Thymus (tissue), 14 donors: ENCODE data around the gene ASAP2. TPM values are rescaled to one million over a fixed set of nuclear protein-coding genes. Genes with fewer than 3 reads are reported as not detected.

Experiments
- DNase-seq, 9 donors: peaks; one replicate each; pipeline ENCODE4 v3.0.0-alpha.2; 2013; ENCODE audit warnings: low spot score in 9 of 9, low read depth in 6 of 9, missing footprints in 1 of 9
- H3K27ac ChIP-seq, 2 donors: one replicate each; pipeline ENCODE4 v1.5.1; 2013; ENCODE audit warnings: control low read depth in 1 of 2, low read depth in 1 of 2, low read length in 1 of 2, mild to moderate bottlenecking in 1 of 2, moderate library complexity in 1 of 2
- H3K27me3 ChIP-seq, 2 donors: one replicate each; pipeline ENCODE4 v1.5.1; 2013; ENCODE audit warnings: low read length in 1 of 2; ENCODE audit not compliant: control insufficient read depth in 2 of 2, insufficient read depth in 1 of 2
- H3K36me3 ChIP-seq, 2 donors: one replicate each; pipeline ENCODE4 v1.5.1; 2013; ENCODE audit warnings: low read length in 1 of 2, mild to moderate bottlenecking in 1 of 2, moderate library complexity in 1 of 2; ENCODE audit not compliant: control insufficient read depth in 2 of 2, insufficient read depth in 2 of 2
- H3K4me1 ChIP-seq, 2 donors: one replicate each; pipeline ENCODE4 v1.5.1; 2013; ENCODE audit warnings: low read length in 2 of 2; ENCODE audit not compliant: control insufficient read depth in 2 of 2, insufficient read depth in 2 of 2
- H3K4me3 ChIP-seq, 2 donors: one replicate each; pipeline ENCODE4 v1.5.1; 2013; ENCODE audit warnings: low read length in 2 of 2, control low read depth in 1 of 2, mild to moderate bottlenecking in 1 of 2
- H3K9me3 ChIP-seq, 2 donors: one replicate each; pipeline ENCODE4 v1.5.1; 2013; ENCODE audit warnings: low read length in 1 of 2, mild to moderate bottlenecking in 1 of 2; ENCODE audit not compliant: control insufficient read depth in 2 of 2, insufficient read depth in 1 of 2
- whole genome bisulfite sequencing: extraction: QIAGEN DNeasy Blood & Tissue Kit; methylation state at CpG from one replicate; pipeline ENCODE4 v1.1.7; 2013; 5-methylcytosine and 5-hydroxymethylcytosine counted together
- long read RNA-seq, 10 donors: transcript quantifications; one replicate each; lab custom pipeline, GENCODE V29; 2026
- polyA plus RNA-seq: library from polyadenylated mRNA; stranded (reverse); fragments of 200-250 nt; gene quantifications from one replicate; pipeline ENCODE4 v1.2.3, GENCODE V29; 2013
- total RNA-seq: library from RNA; stranded (reverse); fragments of 120-200 nt; gene quantifications from one replicate; pipeline ENCODE4 v1.2.4, GENCODE V29; 2013
- donor health status: healthy.

Gene ASAP2
- total RNA-seq (3.3 TPM), polyA plus RNA-seq (6.7 TPM)
- long read RNA-seq, donor 1, result 0 reads
- long read RNA-seq, donor 2, partial matches to known transcripts, result 135 of 235 reads
- long read RNA-seq, donor 2, other reads (novel, unspliced or antisense), result 100 of 235 reads
- long read RNA-seq, donor 3, full-length matches to known transcripts, result 1 of 32 reads
- long read RNA-seq, donor 3, partial matches to known transcripts, result 31 of 32 reads
- long read RNA-seq, donor 3, other reads (novel, unspliced or antisense), result 0 of 32 reads
- long read RNA-seq, donor 4, partial matches to known transcripts, result 91 of 91 reads
- long read RNA-seq, donor 4, other reads (novel, unspliced or antisense), result 0 of 91 reads
- long read RNA-seq, donor 5, partial matches to known transcripts, result 157 of 178 reads
- long read RNA-seq, donor 5, other reads (novel, unspliced or antisense), result 21 of 178 reads
- long read RNA-seq, donor 6, partial matches to known transcripts, result 18 of 18 reads
- long read RNA-seq, donor 6, other reads (novel, unspliced or antisense), result 0 of 18 reads
- long read RNA-seq, donor 7, partial matches to known transcripts, result 83 of 97 reads
- long read RNA-seq, donor 7, other reads (novel, unspliced or antisense), result 14 of 97 reads
- long read RNA-seq, donor 8, result 0 reads
- long read RNA-seq, donor 9, full-length matches to known transcripts, result 1 of 62 reads
- long read RNA-seq, donor 9, partial matches to known transcripts, result 44 of 62 reads
- long read RNA-seq, donor 9, other reads (novel, unspliced or antisense), result 17 of 62 reads
- long read RNA-seq, donor 10, result 0 reads

DNA sequence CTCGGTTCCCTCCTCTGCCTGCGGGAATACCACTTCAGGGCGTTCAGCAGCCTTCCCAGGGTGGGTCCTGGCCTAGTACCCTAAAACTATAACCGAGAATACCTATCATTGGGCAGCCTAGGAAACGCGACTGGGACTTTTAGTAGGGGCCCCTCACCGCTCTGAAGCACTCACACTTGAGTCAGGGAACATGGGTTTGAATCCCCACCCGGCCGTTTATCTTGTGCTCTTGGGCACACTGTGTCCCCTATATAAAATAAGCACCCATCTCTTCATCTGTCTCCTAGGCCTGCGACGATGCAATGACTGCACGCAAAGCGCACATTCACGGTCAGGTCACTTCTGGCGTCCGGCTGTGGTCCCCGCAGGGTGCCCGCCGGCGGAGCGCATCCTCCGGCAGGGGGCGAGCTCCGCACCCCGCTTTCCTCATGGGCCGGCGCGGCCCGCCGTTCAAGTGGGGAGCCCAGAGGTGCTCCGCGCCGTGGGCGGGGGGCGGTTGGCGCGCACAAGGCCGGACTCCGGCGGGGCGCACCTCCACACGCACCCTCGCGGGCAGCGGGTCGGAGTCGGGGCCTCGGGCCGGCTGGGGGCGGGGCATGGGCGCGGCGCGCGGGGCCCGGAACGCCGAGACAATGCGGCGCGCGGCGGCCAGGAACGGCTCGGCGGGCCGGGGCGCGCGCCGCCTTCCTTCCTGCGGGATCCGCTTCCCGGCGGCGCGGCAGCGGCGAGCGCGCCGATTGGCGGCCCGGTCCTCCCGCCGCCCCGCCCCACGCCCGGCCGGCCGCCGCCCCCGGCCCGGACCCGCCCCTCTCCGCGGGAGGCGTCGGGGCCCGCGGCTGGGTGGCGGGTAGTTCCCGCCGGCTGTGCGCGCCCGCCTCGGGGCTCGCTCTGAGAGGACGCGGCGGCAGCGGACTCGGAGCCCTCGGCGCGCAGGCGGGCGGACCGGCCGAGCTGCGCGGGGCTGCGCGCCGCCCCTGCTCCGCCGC lies at the start of gene ASAP2:
TSS of gene ASAP2 (plus strand) at position 850 of the 986 bp plus-strand sequence. CDS start 293 bp downstream, outside the sequence.
- H3K27me3 ChIP-seq, result peaks cover 31 to 35% of the 10 kb centered on the region in 2 donors

DNA sequence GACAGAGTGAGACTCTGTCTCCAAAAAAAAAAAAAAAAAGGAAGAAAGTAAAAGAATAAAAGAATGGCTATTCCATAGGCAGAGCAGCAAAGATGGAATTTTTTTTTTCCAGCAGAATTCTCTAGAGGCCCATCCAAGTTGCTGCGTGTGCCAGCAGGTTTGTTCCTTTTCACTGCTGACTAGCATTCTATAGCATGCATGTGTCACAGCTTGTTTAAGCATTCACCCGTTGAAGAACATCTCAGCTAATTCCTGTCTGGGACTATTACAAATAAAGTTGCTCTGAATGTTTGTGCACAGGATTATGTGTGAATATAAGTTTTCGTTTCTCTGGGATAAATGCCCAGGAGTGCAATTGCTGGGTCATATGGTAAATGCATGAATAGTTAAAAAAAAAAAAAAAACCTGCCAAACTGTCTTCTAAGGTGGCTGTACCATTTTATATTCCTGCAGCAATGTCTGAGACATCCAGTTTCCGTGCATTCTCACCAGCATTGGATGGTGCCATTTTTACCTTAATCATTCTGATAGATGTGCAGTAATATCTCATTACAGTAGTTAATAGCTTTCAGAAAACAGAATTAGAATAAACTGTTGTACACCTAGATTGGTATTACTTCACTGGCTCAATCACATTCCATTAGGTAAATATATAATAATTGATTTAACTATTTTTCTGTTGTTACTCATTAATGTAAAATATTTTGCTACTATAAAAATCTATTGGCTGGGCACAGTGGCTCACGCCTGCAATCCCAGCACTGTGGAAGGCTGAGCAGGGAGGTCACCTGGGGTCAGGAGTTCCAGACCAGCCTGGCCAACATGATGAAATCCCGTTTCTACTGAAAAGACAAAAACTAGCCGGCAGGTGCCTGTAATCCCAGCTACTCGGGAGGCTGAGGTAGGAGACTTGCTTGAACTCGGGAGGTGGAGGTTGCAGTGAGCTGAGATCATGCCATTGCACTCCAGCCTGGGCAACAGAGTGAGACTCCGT lies 47.5 kb upstream of the ASAP2 start:
- Histone ChIP-seq H3K36me3 (no peaks in the 10 kb centered on the region), H3K27ac (no peak overlapping the region), H3K4me1 (no peaks in the 10 kb centered on the region), H3K4me3 (no peak overlapping the region), H3K27me3 (no peaks in the 10 kb centered on the region), H3K9me3 (peaks cover 0 to 2% of the 10 kb centered on the region in 2 donors)
- DNase-seq, result no peak
- WGBS, result 95% methylated on average over 10 of the region's 10 CpGs

More for the DNA sequence above, at the start of gene ASAP2:
- 2% methylated on average over 124 of the region's 128 CpGs for WGBS
- Histone ChIP-seq H3K36me3 (no peaks in the 10 kb centered on the region), H3K9me3 (no peaks in the 10 kb centered on the region), H3K4me1 (peaks cover 6 to 9% of the 10 kb centered on the region in 2 donors), H3K4me3 (peak within 1 kb of the TSS; percentile 30 to 72), H3K27ac (peak within 1 kb of the TSS in 1 of 2 donors; percentile 42)
- DNase-seq, result peak in 7 of 9 donors; percentile 12 to 58 (median 25)

DNA sequence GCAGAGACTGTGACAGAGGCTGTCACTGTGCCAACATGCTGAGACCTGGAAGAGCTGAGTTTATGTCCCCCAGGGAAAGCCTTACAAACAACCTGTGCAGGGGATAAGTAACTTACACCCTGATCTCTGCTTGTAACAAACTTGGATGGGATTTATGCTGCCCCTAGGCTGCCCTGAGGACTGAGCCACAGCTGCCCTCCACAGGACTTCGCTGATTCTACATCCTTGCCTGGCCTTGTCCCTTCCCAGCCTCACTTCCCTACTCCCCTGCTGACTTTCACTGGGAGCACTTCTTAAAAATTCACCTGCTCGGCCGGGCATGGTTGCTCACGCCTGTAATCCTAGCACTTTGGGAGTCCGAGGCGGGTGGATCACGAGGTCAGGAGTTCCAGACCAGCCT lies 45.9 kb upstream of the ASAP2 start:
- no peaks in the 10 kb centered on the region for H3K27me3 ChIP-seq
- no peaks in the 10 kb centered on the region for H3K36me3 ChIP-seq
- no peak overlapping the region for H3K27ac ChIP-seq
- H3K4me1 ChIP-seq, result peaks cover 0 to 4% of the 10 kb centered on the region in 2 donors
- no peak overlapping the region for H3K4me3 ChIP-seq
- peaks cover 0 to 2% of the 10 kb centered on the region in 2 donors for H3K9me3 ChIP-seq
- WGBS, result 87% methylated on average over 7 of the region's 7 CpGs
- no peak for DNase-seq

DNA sequence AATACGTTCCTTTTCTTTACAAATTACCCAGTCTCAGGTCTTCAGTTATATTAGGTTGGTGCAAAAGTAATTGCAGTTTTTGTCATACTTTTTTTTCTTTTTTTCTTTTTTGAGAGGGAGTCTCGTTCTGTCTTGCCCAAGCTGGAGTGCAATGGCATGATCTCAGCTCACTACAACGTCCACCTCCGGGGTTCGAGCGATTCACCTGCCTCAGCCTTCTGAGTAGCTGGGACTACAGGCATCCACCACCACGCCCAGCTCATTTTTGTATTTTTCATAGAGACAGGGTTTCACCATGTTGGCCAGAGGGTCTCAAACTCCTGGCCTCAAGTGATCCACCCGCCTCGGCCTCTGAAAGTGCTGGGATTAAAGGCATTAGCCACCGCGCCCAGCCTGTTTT lies 43.8 kb upstream of the ASAP2 start:
- DNase-seq, result no peak
- no peaks in the 10 kb centered on the region for H3K36me3 ChIP-seq
- H3K27ac ChIP-seq, result no peak overlapping the region
- 96% methylated on average over 11 of the region's 11 CpGs for WGBS
- H3K4me3 ChIP-seq, result no peak overlapping the region
- H3K9me3 ChIP-seq, result peaks cover 0 to 2% of the 10 kb centered on the region in 2 donors
- H3K4me1 ChIP-seq, result peaks cover 0 to 4% of the 10 kb centered on the region in 2 donors
- H3K27me3 ChIP-seq, result no peaks in the 10 kb centered on the region

DNA sequence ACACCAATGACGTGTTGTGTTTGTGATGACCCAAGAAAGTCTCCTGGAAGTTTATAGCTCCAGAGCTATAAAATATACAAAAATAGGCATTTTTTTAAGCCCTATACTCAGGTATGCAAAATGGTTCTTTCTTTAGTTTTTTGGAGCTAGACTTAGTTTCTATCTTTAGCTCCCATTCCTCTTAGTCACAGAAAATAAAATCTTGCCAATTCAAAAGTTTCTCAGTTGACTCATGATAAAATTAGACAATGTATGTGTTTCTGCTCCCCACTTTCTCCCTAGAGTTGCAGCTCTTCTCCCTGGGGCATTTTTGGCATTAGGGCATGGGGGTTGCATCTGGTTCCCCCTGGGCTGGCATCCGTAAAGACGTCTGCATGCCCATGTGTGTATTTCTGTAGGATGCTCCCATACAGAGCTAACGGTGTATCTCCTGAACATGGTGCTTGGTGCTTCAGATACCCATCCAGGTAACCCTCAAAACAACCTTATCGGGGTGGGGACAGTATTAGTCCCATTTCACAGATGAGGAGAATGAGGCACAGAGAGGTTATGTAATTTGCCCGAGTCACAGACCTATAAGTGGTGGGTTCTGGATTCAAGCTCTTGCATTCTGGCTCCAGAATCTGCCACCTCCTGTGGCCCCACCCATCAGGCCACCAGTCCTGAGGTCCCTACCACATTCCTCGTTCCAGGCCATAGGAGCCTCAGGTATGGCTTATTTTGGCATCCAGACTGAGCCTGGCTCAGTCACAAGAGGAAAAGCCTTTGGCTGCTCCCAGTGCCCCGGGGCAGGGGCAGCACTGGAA lies 43.1 kb upstream of the ASAP2 start:
- peaks cover 0 to 2% of the 10 kb centered on the region in 2 donors for H3K9me3 ChIP-seq
- no peak overlapping the region for H3K27ac ChIP-seq
- no peak overlapping the region for H3K4me3 ChIP-seq
- H3K27me3 ChIP-seq, result no peaks in the 10 kb centered on the region
- H3K36me3 ChIP-seq, result no peaks in the 10 kb centered on the region
- no peak for DNase-seq
- 95% methylated on average over 8 of the region's 8 CpGs for WGBS
- peaks cover 0 to 4% of the 10 kb centered on the region in 2 donors for H3K4me1 ChIP-seq

DNA sequence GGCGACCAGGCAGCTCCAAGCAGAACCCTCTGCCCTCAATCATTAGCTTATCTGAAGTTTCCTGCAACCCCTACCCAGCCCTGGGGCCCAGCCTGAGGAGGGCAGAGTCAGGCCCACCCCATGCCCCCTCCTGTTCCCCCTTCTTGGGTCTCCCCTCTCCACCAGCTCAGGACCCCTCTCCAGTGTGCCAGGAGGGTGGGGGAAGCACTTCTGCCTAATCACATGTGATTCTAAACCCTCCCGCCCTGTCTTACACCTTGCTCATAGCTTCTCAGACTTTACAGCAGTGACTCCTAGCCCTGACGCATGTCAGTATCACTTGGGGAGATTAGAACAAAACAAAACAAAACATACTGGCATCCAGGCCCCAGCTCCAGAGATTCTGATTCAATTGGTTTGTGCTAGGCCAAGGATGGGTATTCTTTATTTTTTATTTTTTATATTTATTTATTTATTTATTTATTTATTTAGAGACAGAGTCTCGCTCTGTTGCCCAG lies 42.5 kb upstream of the ASAP2 start:
- Histone ChIP-seq H3K27ac (no peak overlapping the region), H3K4me3 (no peak overlapping the region), H3K9me3 (peaks cover 0 to 2% of the 10 kb centered on the region in 2 donors), H3K36me3 (no peaks in the 10 kb centered on the region), H3K27me3 (no peaks in the 10 kb centered on the region), H3K4me1 (peaks cover 0 to 4% of the 10 kb centered on the region in 2 donors)
- no peak for DNase-seq
- over 99% methylated on average over 4 of the region's 4 CpGs for whole genome bisulfite sequencing

DNA sequence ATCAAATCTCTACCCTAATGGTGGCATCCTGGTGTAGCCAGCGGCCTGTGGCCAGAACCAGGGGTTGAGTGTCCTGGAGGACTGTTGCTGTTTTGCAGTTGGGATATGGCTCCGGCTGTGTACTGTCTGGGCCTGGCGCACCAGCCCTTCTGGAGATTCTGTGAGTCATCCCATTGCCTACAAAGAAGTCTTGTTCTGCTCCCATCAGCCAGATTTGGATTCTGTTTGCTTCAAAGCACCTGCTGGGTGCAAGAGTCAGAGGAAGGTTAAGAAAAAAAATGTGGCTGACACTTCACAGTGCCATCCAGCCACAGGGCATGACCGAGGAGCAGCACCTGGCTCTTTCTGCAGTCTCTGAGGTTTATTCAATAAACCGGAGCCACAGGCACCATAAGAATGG lies 41.0 kb upstream of the ASAP2 start:
- Histone ChIP-seq H3K27me3 (no peaks in the 10 kb centered on the region), H3K9me3 (peaks cover 0 to 2% of the 10 kb centered on the region in 2 donors), H3K4me1 (peaks cover 0 to 4% of the 10 kb centered on the region in 2 donors), H3K27ac (no peak overlapping the region), H3K4me3 (no peak overlapping the region), H3K36me3 (no peaks in the 10 kb centered on the region)
- WGBS, result 92% methylated on average over 5 of the region's 5 CpGs
- DNase-seq, result no peak
